HL-60/S4 (cell line): Measurements from ENCODE around the gene PRKN.

ENCODE experiments used
- in situ Hi-C: fragments of 300-500 bp; cut with MboI; formaldehyde crosslinking; loops from 2 replicates; pipeline ENCODE4 v1.14.3; 2022; ENCODE audit warnings: low sequenced_read_pairs

PRKN gene

GRCh38 chr6:161444464-161444863, 1283.1 kb downstream of the PRKN start:
- in situ Hi-C loops, result no loop called here

- in situ Hi-C loops, result no loop called here
Measured at GRCh38 chr6:161443848-161444247, 1283.7 kb downstream of the PRKN start.

GRCh38 chr6:161442420-161442819, 1285.1 kb downstream of the PRKN start:
- in situ Hi-C loops, result no loop called here

GRCh38 chr6:161440299-161440698, 1287.3 kb downstream of the PRKN start:
- in situ Hi-C loops, result no loop called here

- in situ Hi-C loops, result no loop called here
Measured at GRCh38 chr6:161439093-161439492, 1288.5 kb downstream of the PRKN start.

- in situ Hi-C loops, result no loop called here
Measured at GRCh38 chr6:161438430-161439030, 1289.0 kb downstream of the PRKN start.

- in situ Hi-C loops, result no loop called here
Measured at GRCh38 chr6:161437851-161438250, 1289.7 kb downstream of the PRKN start.

GRCh38 chr6:161436106-161436876, 1291.3 kb downstream of the PRKN start:
- in situ Hi-C loops, result no loop called here

- in situ Hi-C loops, result no loop called here
Measured at GRCh38 chr6:161435748-161436070, 1291.9 kb downstream of the PRKN start.

- in situ Hi-C loops, result no loop called here
Measured at GRCh38 chr6:161434921-161435747, 1292.4 kb downstream of the PRKN start.

GRCh38 chr6:161434350-161434749, 1293.2 kb downstream of the PRKN start:
- in situ Hi-C loops, result no loop called here

GRCh38 chr6:161432546-161432945, 1295.0 kb downstream of the PRKN start:
- in situ Hi-C loops, result no loop called here

GRCh38 chr6:161429921-161430490, 1297.6 kb downstream of the PRKN start:
- in situ Hi-C loops, result no loop called here

GRCh38 chr6:161424421-161424820, 1303.1 kb downstream of the PRKN start:
- in situ Hi-C loops, result loop anchor here (25.0 kb wide), 1 partner anchor 263 kb away; no protein-coding TSS in a partner anchor

GRCh38 chr6:161422710-161423680, 1304.6 kb downstream of the PRKN start:
- in situ Hi-C loops, result loop anchor here (25.0 kb wide), 1 partner anchor 264 kb away; no protein-coding TSS in a partner anchor

GRCh38 chr6:161418463-161418945, 1309.1 kb downstream of the PRKN start:
- in situ Hi-C loops, result loop anchor here (25.0 kb wide), 1 partner anchor 269 kb away; no protein-coding TSS in a partner anchor

GRCh38 chr6:161417717-161418462, 1309.7 kb downstream of the PRKN start:
- in situ Hi-C loops, result loop anchor here (25.0 kb wide), 1 partner anchor 269 kb away; no protein-coding TSS in a partner anchor

- in situ Hi-C loops, result loop anchor here (25.0 kb wide), 1 partner anchor 272 kb away; no protein-coding TSS in a partner anchor
Measured at GRCh38 chr6:161415302-161415855, 1312.2 kb downstream of the PRKN start.

- in situ Hi-C loops, result loop anchor here (25.0 kb wide), 1 partner anchor 273 kb away; no protein-coding TSS in a partner anchor
Measured at GRCh38 chr6:161414707-161415106, 1312.9 kb downstream of the PRKN start.
